Calu3 (cell line): ENCODE measurements around the gene DFFB. TPM values are rescaled to one million over a fixed set of nuclear protein-coding genes. Genes with fewer than 3 reads are reported as not detected.

Source experiments
- BruUV-seq: library from RNA; stranded (reverse); fragments of 400-500 nt; replicated peaks from 2 replicates; lab custom pipeline; 2021; lab: Mats Ljungman, UMichigan
- CTCF ChIA-PET: fragments of 300-600 bp; sonication (Branson Sonifier 250); formaldehyde crosslinking; loops from one replicate; lab custom pipeline; 2022; ENCODE audit warnings: antibody characterized with exemption; lab: Charles Lee
- DNase-seq: peaks from one replicate; pipeline ENCODE4 v3.0.0; 2022
- H3K27ac Mint-ChIP-seq: one replicate; pipeline ENCODE4 v1.8.0; 2022; ENCODE audit warnings: mixed read lengths; ENCODE audit not compliant: unreplicated experiment
- H3K27me3 Mint-ChIP-seq: one replicate; pipeline ENCODE4 v1.8.0; 2022; ENCODE audit warnings: mixed read lengths; ENCODE audit not compliant: unreplicated experiment
- H3K36me3 Mint-ChIP-seq: one replicate; pipeline ENCODE4 v1.8.0; 2022; ENCODE audit warnings: mild to moderate bottlenecking, moderate library complexity, mixed read lengths; ENCODE audit not compliant: insufficient read depth, unreplicated experiment
- H3K4me1 Mint-ChIP-seq: one replicate; pipeline ENCODE4 v1.8.0; 2022; ENCODE audit warnings: mild to moderate bottlenecking, low read depth, mixed read lengths; ENCODE audit not compliant: unreplicated experiment
- H3K4me3 Mint-ChIP-seq: one replicate; pipeline ENCODE4 v1.8.0; 2022; ENCODE audit warnings: mild to moderate bottlenecking, low read depth, moderate library complexity, mixed read lengths; ENCODE audit not compliant: unreplicated experiment
- H3K9me3 Mint-ChIP-seq: one replicate; pipeline ENCODE4 v1.8.0; 2022; ENCODE audit warnings: low read depth, mixed read lengths; ENCODE audit not compliant: unreplicated experiment
- CTCF ChIP-seq: fragments of 200-600 bp; IDR thresholded peaks from one replicate; pipeline ENCODE4 v1.8.0; 2022; ENCODE audit warnings: antibody characterized with exemption; ENCODE audit not compliant: unreplicated experiment
- intact Hi-C: fragments of 100-400 bp; cut with micrococcal nuclease; formaldehyde crosslinking; loops from one replicate; pipeline ENCODE4 v1.10.0; 2022; ENCODE audit not compliant: unreplicated experiment
- total RNA-seq: library from RNA; stranded (reverse); gene quantifications from 2 replicates; pipeline ENCODE4 v1.2.3, GENCODE V29; 2022

Gene DFFB
- total RNA-seq, 1 experiment from 2014 or later = 6.6 TPM

GRCh38 chr1:3908886-3909517 lies 51.7 kb downstream of the DFFB start:
- BruUV-seq = no TSS peak
- CTCF ChIA-PET = no interaction called here
- Mint-ChIP-seq H3K36me3 (peaks cover 3% of the 10 kb centered on the region), H3K9me3 (no peaks in the 10 kb centered on the region), H3K27ac (no peak overlapping the region), H3K27me3 (peaks cover 8% of the 10 kb centered on the region), H3K4me3 (no peak overlapping the region), H3K4me1 (no peaks in the 10 kb centered on the region)
- intact Hi-C loops = no loop called here
- no peak for TF ChIP-seq CTCF
- DNase-seq = no peak

- BruUV-seq = no TSS peak
- H3K9me3 Mint-ChIP-seq = no peaks in the 10 kb centered on the region
- H3K4me3 Mint-ChIP-seq = no peak overlapping the region
- peaks cover 8% of the 10 kb centered on the region for H3K27me3 Mint-ChIP-seq
- no peak overlapping the region for H3K27ac Mint-ChIP-seq
- H3K36me3 Mint-ChIP-seq = peaks cover 3% of the 10 kb centered on the region
- no peak for DNase-seq
- CTCF ChIA-PET = no interaction called here
- no peak for TF ChIP-seq CTCF
- intact Hi-C loops = loop anchor here (5.0 kb wide), 1 partner anchor 1838 kb away; no protein-coding TSS in a partner anchor
- no peaks in the 10 kb centered on the region for H3K4me1 Mint-ChIP-seq
Measured at GRCh38 chr1:3909615-3910014, 52.3 kb downstream of the DFFB start.

GRCh38 chr1:3910049-3910731 lies 52.9 kb downstream of the DFFB start:
- CTCF ChIA-PET = no interaction called here
- H3K4me1 Mint-ChIP-seq = no peaks in the 10 kb centered on the region
- no peak overlapping the region for H3K27ac Mint-ChIP-seq
- H3K36me3 Mint-ChIP-seq = peaks cover 3% of the 10 kb centered on the region
- no peak overlapping the region for H3K4me3 Mint-ChIP-seq
- BruUV-seq = no TSS peak
- peaks cover 8% of the 10 kb centered on the region for H3K27me3 Mint-ChIP-seq
- TF ChIP-seq CTCF = no peak
- no peaks in the 10 kb centered on the region for H3K9me3 Mint-ChIP-seq
- DNase-seq = no peak
- intact Hi-C loops = loop anchor here (5.0 kb wide), 1 partner anchor 1837 kb away; no protein-coding TSS in a partner anchor

- peak; percentile 71 for TF ChIP-seq CTCF
- H3K27me3 Mint-ChIP-seq = peaks cover 8% of the 10 kb centered on the region
- intact Hi-C loops = loop anchor here (5.0 kb wide), 1 partner anchor 1836 kb away; no protein-coding TSS in a partner anchor
- no peaks in the 10 kb centered on the region for H3K9me3 Mint-ChIP-seq
- no peak overlapping the region for H3K4me3 Mint-ChIP-seq
- BruUV-seq = no TSS peak
- H3K36me3 Mint-ChIP-seq = peaks cover 3% of the 10 kb centered on the region
- DNase-seq = peak; percentile 85
- no peak overlapping the region for H3K27ac Mint-ChIP-seq
- CTCF ChIA-PET = interaction anchor here (1.2 kb wide), 1 partner anchor 1834 kb away, joined by 4 read pairs; no protein-coding TSS in a partner anchor
- H3K4me1 Mint-ChIP-seq = no peaks in the 10 kb centered on the region
Measured at GRCh38 chr1:3910857-3911845, 53.9 kb downstream of the DFFB start.
